ENCODE measurements around the gene ASAH2. TPM values are rescaled to one million over a fixed set of nuclear protein-coding genes. Genes with fewer than 3 reads are reported as not detected.

Gene ASAH2
- polyA plus RNA-seq, 1 donor from 2014 or later: 4.3 TPM

DNA sequence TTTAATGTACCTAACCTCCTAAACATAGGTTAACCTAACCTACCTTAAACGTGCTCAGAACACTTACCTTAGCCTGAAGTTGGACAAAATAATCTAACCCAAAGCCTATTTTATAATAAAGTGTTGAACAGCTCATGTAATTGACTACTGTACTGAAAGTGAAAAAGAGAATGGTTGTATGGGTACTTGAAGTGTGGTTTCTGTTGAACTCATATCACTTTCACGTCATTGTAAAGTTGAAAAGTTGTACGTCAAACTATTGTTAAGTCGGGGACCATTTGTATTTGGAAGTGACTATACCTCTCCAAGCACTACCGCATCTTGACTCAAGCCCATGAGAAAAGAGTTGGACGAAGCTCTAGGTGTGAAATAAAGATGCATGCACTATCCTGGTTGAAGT, 37.9 kb upstream of the ASAH2 start:
- Histone ChIP-seq H3K79me2 (replicated peaks; ENCODE audit: insufficient read depth, low read length) (no peaks in the 10 kb centered on the region), H3K4me2 (ENCODE audit: low read length) (no peak overlapping the region), H3K36me3 (ENCODE audit: insufficient read depth, low read length) (no peaks in the 10 kb centered on the region), H4K20me1 (ENCODE audit: insufficient read depth) (no peaks in the 10 kb centered on the region), H3K9me2 (ENCODE audit: insufficient read depth, low read length) (no peaks in the 10 kb centered on the region), H3F3A (ENCODE audit: insufficient read depth, low read length, poor library complexity, severe bottlenecking) (no peaks in the 10 kb centered on the region), H3K27ac (ENCODE audit: low read length) (no peak overlapping the region), H3K27me3 (ENCODE audit: insufficient read depth, low read depth, low read length) (no peaks in the 10 kb centered on the region), H3K9me3 (ENCODE audit: low read length) (no peaks in the 10 kb centered on the region), H3K4me3 (ENCODE audit: low read length) (no peak overlapping the region), H3K9ac (ENCODE audit: low read length) (no peak overlapping the region), H2AFZ (ENCODE audit: low read depth, low read length) (no peak overlapping the region)
- no peak for TF ChIP-seq EP300 (conservative IDR thresholded peaks at IDR 0.05; ENCODE audit: poor library complexity, severe bottlenecking)
- TF ChIP-seq TAF1 (IDR thresholded peaks at IDR 0.05; ENCODE audit: low read depth): no peak
- TF ChIP-seq RAD21 (conservative IDR thresholded peaks at IDR 0.05): no peak
- TF ChIP-seq, protein P1, sequence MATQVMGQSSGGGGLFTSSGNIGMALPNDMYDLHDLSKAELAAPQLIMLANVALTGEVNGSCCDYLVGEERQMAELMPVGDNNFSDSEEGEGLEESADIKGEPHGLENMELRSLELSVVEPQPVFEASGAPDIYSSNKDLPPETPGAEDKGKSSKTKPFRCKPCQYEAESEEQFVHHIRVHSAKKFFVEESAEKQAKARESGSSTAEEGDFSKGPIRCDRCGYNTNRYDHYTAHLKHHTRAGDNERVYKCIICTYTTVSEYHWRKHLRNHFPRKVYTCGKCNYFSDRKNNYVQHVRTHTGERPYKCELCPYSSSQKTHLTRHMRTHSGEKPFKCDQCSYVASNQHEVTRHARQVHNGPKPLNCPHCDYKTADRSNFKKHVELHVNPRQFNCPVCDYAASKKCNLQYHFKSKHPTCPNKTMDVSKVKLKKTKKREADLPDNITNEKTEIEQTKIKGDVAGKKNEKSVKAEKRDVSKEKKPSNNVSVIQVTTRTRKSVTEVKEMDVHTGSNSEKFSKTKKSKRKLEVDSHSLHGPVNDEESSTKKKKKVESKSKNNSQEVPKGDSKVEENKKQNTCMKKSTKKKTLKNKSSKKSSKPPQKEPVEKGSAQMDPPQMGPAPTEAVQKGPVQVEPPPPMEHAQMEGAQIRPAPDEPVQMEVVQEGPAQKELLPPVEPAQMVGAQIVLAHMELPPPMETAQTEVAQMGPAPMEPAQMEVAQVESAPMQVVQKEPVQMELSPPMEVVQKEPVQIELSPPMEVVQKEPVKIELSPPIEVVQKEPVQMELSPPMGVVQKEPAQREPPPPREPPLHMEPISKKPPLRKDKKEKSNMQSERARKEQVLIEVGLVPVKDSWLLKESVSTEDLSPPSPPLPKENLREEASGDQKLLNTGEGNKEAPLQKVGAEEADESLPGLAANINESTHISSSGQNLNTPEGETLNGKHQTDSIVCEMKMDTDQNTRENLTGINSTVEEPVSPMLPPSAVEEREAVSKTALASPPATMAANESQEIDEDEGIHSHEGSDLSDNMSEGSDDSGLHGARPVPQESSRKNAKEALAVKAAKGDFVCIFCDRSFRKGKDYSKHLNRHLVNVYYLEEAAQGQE (IDR thresholded peaks at IDR 0.05; ENCODE audit: borderline replicate concordance): no peak
- TF ChIP-seq CTCF (IDR thresholded peaks at IDR 0.05; ENCODE audit: poor library complexity, severe bottlenecking): no peak
- no peak for TF ChIP-seq POLR2AphosphoS5 (IDR thresholded peaks at IDR 0.05)
- no peak for TF ChIP-seq SMC3 (conservative IDR thresholded peaks at IDR 0.05; ENCODE audit: poor library complexity)
- no peak for TF ChIP-seq MXI1 (conservative IDR thresholded peaks at IDR 0.05; ENCODE audit: poor library complexity, severe bottlenecking)
- TF ChIP-seq EZH2 (IDR thresholded peaks at IDR 0.05; ENCODE audit: borderline replicate concordance, insufficient read depth, low read length, poor library complexity, severe bottlenecking): no peak

GRCh38 chr10:50286996-50287803, 35.9 kb upstream of the ASAH2 start:
- Histone ChIP-seq H3K27me3 (ENCODE audit: insufficient read depth, low read depth, low read length) (no peaks in the 10 kb centered on the region), H3F3A (ENCODE audit: insufficient read depth, low read length, poor library complexity, severe bottlenecking) (no peaks in the 10 kb centered on the region), H3K9me2 (ENCODE audit: insufficient read depth, low read length) (no peaks in the 10 kb centered on the region), H4K20me1 (ENCODE audit: insufficient read depth) (no peaks in the 10 kb centered on the region), H3K36me3 (ENCODE audit: insufficient read depth, low read length) (no peaks in the 10 kb centered on the region), H3K79me2 (replicated peaks; ENCODE audit: insufficient read depth, low read length) (no peaks in the 10 kb centered on the region), H3K4me3 (ENCODE audit: low read length) (no peak overlapping the region), H3K27ac (ENCODE audit: low read length) (no peak overlapping the region), H3K4me2 (ENCODE audit: low read length) (no peak overlapping the region), H3K9ac (ENCODE audit: low read length) (no peak overlapping the region), H2AFZ (ENCODE audit: low read depth, low read length) (no peak overlapping the region), H3K9me3 (ENCODE audit: low read length) (no peaks in the 10 kb centered on the region)
- TF ChIP-seq POLR2AphosphoS5 (IDR thresholded peaks at IDR 0.05) (no peak), EP300 (conservative IDR thresholded peaks at IDR 0.05; ENCODE audit: poor library complexity, severe bottlenecking) (no peak), MXI1 (conservative IDR thresholded peaks at IDR 0.05; ENCODE audit: poor library complexity, severe bottlenecking) (no peak), TAF1 (IDR thresholded peaks at IDR 0.05; ENCODE audit: low read depth) (no peak), SMC3 (conservative IDR thresholded peaks at IDR 0.05; ENCODE audit: poor library complexity) (no peak), EZH2 (IDR thresholded peaks at IDR 0.05; ENCODE audit: borderline replicate concordance, insufficient read depth, low read length, poor library complexity, severe bottlenecking) (no peak), RAD21 (conservative IDR thresholded peaks at IDR 0.05) (no peak), CTCF (IDR thresholded peaks at IDR 0.05; ENCODE audit: poor library complexity, severe bottlenecking) (no peak)
- TF ChIP-seq, protein P1 (IDR thresholded peaks at IDR 0.05; ENCODE audit: borderline replicate concordance): no peak

All from neural cell (in vitro differentiated cells).